Left ventricle myocardium inferior (tissue), 1 donor: ENCODE measurements around the gene TRIM29. TPM values are rescaled to one million over a fixed set of nuclear protein-coding genes. Genes with fewer than 3 reads are reported as not detected.

Experiments used
- DNase-seq: peaks from one replicate; pipeline ENCODE4 v3.0.0-alpha.2; 2020
- H3K27ac ChIP-seq: fragments of 200-600 bp; replicated peaks from 2 replicates; pipeline ENCODE4 v1.8.0; 2021
- H3K27me3 ChIP-seq: fragments of 200-600 bp; 2 replicates; pipeline ENCODE4 v1.8.0; 2021; ENCODE audit warnings: low read depth
- H3K36me3 ChIP-seq: fragments of 200-600 bp; 2 replicates; pipeline ENCODE4 v1.8.0; 2021
- H3K4me1 ChIP-seq: fragments of 200-600 bp; 2 replicates; pipeline ENCODE4 v1.8.0; 2021
- H3K4me3 ChIP-seq: fragments of 200-600 bp; 2 replicates; pipeline ENCODE4 v1.8.0; 2021; ENCODE audit warnings: mild to moderate bottlenecking, moderate library complexity
- H3K9me3 ChIP-seq: fragments of 200-600 bp; replicated peaks from 2 replicates; pipeline ENCODE4 v1.8.0; 2021
- intact Hi-C: fragments of 100-400 bp; cut with micrococcal nuclease; formaldehyde crosslinking; loops from one replicate; pipeline ENCODE4 v1.11.0; 2022
- total RNA-seq: library from RNA; stranded (reverse); fragmentation: NEBNext Ultra II Directional; extraction: Animal tissue kit (Norgen Biotek cat#: 25700); gene quantifications from one replicate; pipeline ENCODE4 v1.2.1, GENCODE V29; 2021
- TF ChIP-seq, protein P1 (sequence below): fragments of 200-600 bp; IDR thresholded peaks from 2 replicates; pipeline ENCODE4 v1.8.0; 2021; ENCODE audit warnings: antibody characterized with exemption, mild to moderate bottlenecking, borderline replicate concordance
- donor health status: DM: no; HTN: yes; CAD: no; lungs with severe emphysema.

Gene TRIM29
- total RNA-seq, 1 donor from 2014 or later, result not detected

DNA sequence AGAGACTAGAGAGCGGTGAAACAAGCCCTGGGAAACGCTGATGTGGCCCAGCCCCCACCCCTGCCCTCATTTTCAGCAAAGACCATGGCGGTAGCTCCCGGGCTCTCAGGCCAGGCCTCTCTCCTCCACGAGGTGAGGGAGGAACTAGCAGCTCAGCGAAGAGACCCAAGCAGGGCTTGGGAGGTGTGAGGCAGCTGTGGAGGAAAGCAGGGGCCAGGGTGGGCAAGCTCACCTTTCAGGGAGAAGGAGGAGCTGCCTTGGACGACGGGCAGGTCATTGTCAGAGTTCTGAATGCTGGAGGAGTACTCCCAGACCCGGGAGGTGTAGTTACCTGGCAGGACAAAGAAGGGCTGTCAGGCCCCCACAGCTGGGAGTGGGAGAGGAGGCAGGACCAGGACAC, 19.9 kb downstream of the TRIM29 start:
- H3K4me3 ChIP-seq, result no peak overlapping the region
- no peaks in the 10 kb centered on the region for H3K9me3 ChIP-seq
- no peak for DNase-seq
- H3K4me1 ChIP-seq, result no peaks in the 10 kb centered on the region
- intact Hi-C loops, result no loop called here
- no peaks in the 10 kb centered on the region for H3K36me3 ChIP-seq
- H3K27ac ChIP-seq, result no peak overlapping the region
- TF ChIP-seq, protein P1, sequence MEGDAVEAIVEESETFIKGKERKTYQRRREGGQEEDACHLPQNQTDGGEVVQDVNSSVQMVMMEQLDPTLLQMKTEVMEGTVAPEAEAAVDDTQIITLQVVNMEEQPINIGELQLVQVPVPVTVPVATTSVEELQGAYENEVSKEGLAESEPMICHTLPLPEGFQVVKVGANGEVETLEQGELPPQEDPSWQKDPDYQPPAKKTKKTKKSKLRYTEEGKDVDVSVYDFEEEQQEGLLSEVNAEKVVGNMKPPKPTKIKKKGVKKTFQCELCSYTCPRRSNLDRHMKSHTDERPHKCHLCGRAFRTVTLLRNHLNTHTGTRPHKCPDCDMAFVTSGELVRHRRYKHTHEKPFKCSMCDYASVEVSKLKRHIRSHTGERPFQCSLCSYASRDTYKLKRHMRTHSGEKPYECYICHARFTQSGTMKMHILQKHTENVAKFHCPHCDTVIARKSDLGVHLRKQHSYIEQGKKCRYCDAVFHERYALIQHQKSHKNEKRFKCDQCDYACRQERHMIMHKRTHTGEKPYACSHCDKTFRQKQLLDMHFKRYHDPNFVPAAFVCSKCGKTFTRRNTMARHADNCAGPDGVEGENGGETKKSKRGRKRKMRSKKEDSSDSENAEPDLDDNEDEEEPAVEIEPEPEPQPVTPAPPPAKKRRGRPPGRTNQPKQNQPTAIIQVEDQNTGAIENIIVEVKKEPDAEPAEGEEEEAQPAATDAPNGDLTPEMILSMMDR, result no peak
- peaks cover 17% of the 10 kb centered on the region for H3K27me3 ChIP-seq

- no peak for DNase-seq
- intact Hi-C loops, result no loop called here
- no peaks in the 10 kb centered on the region for H3K4me1 ChIP-seq
Measured at GRCh38 chr11:120116966-120117365, 20.9 kb downstream of the TRIM29 start.

DNA sequence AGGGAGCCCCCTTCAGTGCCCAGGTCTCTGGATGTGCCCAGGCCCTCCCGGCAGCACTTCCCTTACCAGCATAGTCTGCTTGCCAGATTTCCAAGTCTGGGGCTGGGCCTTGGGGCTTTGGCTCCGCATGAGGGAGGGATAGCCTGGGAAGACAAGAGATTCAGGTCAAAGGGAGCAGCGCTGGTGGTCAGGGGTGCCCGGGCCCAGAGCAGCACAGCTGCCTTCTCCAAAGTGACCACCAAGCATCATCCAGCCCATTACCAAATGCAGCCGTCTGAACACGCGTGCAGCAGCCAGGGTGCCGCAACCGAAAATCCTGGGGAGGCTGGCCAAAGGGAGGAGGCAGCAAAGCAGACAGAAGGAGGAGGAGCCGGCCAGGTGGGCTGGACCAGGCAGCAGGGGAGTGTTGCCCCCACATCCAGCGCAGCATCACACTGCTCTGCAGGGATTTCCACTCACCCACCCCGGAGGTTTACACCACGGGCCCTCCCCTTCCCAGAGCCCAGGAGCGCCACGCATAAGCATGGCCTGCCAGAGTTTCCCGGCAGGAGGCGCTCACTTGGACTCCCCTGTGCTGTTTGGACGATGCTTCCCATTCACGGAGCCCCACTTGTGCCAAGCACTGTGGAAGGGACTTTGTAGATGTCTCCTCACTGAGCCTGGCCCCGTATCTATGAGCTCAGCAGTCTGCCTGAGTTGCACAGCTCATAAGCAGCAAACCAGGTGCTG, 22.5 kb downstream of the TRIM29 start:
- Histone ChIP-seq H3K36me3 (no peaks in the 10 kb centered on the region), H3K4me1 (no peaks in the 10 kb centered on the region), H3K27me3 (peaks cover 30% of the 10 kb centered on the region), H3K9me3 (no peaks in the 10 kb centered on the region), H3K4me3 (no peak overlapping the region), H3K27ac (no peak overlapping the region)
- intact Hi-C loops, result no loop called here
- no peak for DNase-seq
- TF ChIP-seq, protein P1, result no peak

More at GRCh38 chr11:120116966-120117365, 20.9 kb downstream of the TRIM29 start:
- TF ChIP-seq, protein P1, result no peak
- Histone ChIP-seq H3K36me3 (no peaks in the 10 kb centered on the region), H3K27ac (no peak overlapping the region), H3K4me3 (no peak overlapping the region), H3K9me3 (no peaks in the 10 kb centered on the region), H3K27me3 (peaks cover 27% of the 10 kb centered on the region)

GRCh38 chr11:120112174-120112796, 25.6 kb downstream of the TRIM29 start:
- no peak for DNase-seq
- Histone ChIP-seq H3K27me3 (peaks cover 45% of the 10 kb centered on the region), H3K9me3 (no peaks in the 10 kb centered on the region), H3K4me1 (no peaks in the 10 kb centered on the region), H3K36me3 (no peaks in the 10 kb centered on the region), H3K27ac (no peak overlapping the region), H3K4me3 (no peak overlapping the region)
- TF ChIP-seq, protein P1, result no peak
- intact Hi-C loops, result no loop called here

GRCh38 chr11:120109531-120109930, 28.4 kb downstream of the TRIM29 start:
- intact Hi-C loops, result loop anchor here (5.0 kb wide), 1 partner anchor 437 kb away; no protein-coding TSS in a partner anchor
- TF ChIP-seq, protein P1, result no peak

More at GRCh38 chr11:120109531-120109930, 28.4 kb downstream of the TRIM29 start:
- Histone ChIP-seq H3K4me1 (no peaks in the 10 kb centered on the region), H3K36me3 (no peaks in the 10 kb centered on the region), H3K4me3 (no peak overlapping the region), H3K27ac (no peak overlapping the region), H3K9me3 (no peaks in the 10 kb centered on the region), H3K27me3 (peaks cover 65% of the 10 kb centered on the region)
- no peak for DNase-seq
